Nephron (organoid): ENCODE measurements around the gene SYNE3.

Experiments used
- H3K27ac Mint-ChIP-seq, 3 experiments: 2 replicates each; pipeline ENCODE4 v1.8.0; 2020; ENCODE audit warnings: mixed read lengths in 3 of 3, mild to moderate bottlenecking in 2 of 3, moderate library complexity in 1 of 3
- H3K27me3 Mint-ChIP-seq: 2 replicates; pipeline ENCODE4 v1.8.0; 2021; ENCODE audit warnings: low read depth, mild to moderate bottlenecking, moderate library complexity, mixed read lengths
- H3K36me3 Mint-ChIP-seq: 2 replicates; pipeline ENCODE4 v1.8.0; 2020; ENCODE audit warnings: low read depth, mixed read lengths
- H3K4me1 Mint-ChIP-seq: 2 replicates; pipeline ENCODE4 v1.8.0; 2020; ENCODE audit warnings: mixed read lengths
- H3K4me3 Mint-ChIP-seq, 3 experiments: 2 replicates each; pipeline ENCODE4 v1.8.0; 2020; ENCODE audit warnings: mild to moderate bottlenecking in 3 of 3, mixed read lengths in 3 of 3, moderate library complexity in 2 of 3
- H3K9me3 Mint-ChIP-seq: 2 replicates; pipeline ENCODE4 v1.8.0; 2020; ENCODE audit warnings: mixed read lengths
- CTCF ChIP-seq, 3 experiments: fragments of 200-600 bp; sonication (generic); IDR thresholded peaks; one replicate each; pipeline ENCODE4 v1.5.0; 2021; ENCODE audit warnings: antibody characterized with exemption in 3 of 3; ENCODE audit not compliant: unreplicated experiment in 3 of 3

SYNE3 gene

GRCh38 chr14:95523051-95523814 is 6.8 kb upstream of the SYNE3 start:
- Mint-ChIP-seq H3K4me3 (no peak overlapping the region), H3K36me3 (no peaks in the 10 kb centered on the region), H3K9me3 (no peaks in the 10 kb centered on the region), H3K27me3 (peaks cover 14% of the 10 kb centered on the region), H3K27ac (no peak overlapping the region), H3K4me1 (peaks cover 13% of the 10 kb centered on the region)
- TF ChIP-seq CTCF (IDR thresholded peaks at IDR 0.05; ENCODE audit: unreplicated experiment in 3 of 3), result no peak

DNA sequence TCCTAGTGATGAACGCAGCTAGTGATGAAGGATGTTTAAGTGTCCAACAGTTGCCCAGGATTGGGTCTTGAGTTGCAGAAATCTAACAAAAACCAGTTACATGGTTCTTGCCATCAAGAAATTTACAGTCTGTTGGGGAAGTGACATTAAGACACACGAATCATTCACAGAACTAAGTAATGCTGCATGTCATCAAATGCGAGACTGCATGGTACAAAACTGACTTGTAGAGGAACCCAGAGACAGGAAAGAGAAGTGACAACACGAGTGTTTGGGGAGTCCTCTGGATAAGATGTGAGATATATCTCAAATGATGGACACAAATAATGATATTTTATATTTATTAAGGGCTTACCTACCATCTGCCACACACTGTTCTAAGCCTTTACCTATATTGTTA is 6.1 kb upstream of the SYNE3 start:
- no peak overlapping the region for H3K27ac Mint-ChIP-seq
- no peaks in the 10 kb centered on the region for H3K36me3 Mint-ChIP-seq
- no peaks in the 10 kb centered on the region for H3K9me3 Mint-ChIP-seq
- peaks cover 17% of the 10 kb centered on the region for H3K4me1 Mint-ChIP-seq
- H3K27me3 Mint-ChIP-seq, result peaks cover 20% of the 10 kb centered on the region
- no peak for TF ChIP-seq CTCF (IDR thresholded peaks at IDR 0.05; ENCODE audit: unreplicated experiment in 3 of 3)
- H3K4me3 Mint-ChIP-seq, result no peak overlapping the region

DNA sequence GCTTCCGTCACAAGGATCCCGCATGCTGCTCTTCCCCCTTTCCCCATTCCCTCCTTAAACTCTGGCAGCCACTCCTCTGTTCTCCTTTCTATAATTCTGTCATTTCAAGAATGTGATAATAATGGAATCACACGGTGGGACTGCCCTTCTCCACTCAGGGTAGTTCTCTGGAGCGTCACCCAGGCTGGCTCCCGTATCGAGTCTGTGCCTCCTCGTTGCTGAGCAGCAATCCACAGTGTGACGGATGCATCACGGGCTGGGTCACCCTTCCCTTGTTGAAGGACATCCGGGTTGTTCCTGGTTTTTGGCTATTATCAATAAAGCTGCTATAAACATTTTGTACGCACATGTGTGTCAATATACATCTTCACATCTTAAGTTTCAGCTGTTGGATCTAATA is 5.7 kb upstream of the SYNE3 start:
- Mint-ChIP-seq H3K4me1 (peaks cover 17% of the 10 kb centered on the region), H3K36me3 (no peaks in the 10 kb centered on the region), H3K27ac (no peak overlapping the region), H3K4me3 (no peak overlapping the region), H3K9me3 (no peaks in the 10 kb centered on the region), H3K27me3 (peaks cover 25% of the 10 kb centered on the region)
- TF ChIP-seq CTCF (IDR thresholded peaks at IDR 0.05; ENCODE audit: unreplicated experiment in 3 of 3), result no peak

GRCh38 chr14:95521001-95521400 is 4.6 kb upstream of the SYNE3 start:
- no peak for TF ChIP-seq CTCF (IDR thresholded peaks at IDR 0.05; ENCODE audit: unreplicated experiment in 3 of 3)
- no peaks in the 10 kb centered on the region for H3K36me3 Mint-ChIP-seq
- H3K27ac Mint-ChIP-seq, result no peak overlapping the region
- peaks cover 20% of the 10 kb centered on the region for H3K4me1 Mint-ChIP-seq
- no peaks in the 10 kb centered on the region for H3K9me3 Mint-ChIP-seq
- peaks cover 27% of the 10 kb centered on the region for H3K27me3 Mint-ChIP-seq
- no peak overlapping the region for H3K4me3 Mint-ChIP-seq

- no peak for TF ChIP-seq CTCF (IDR thresholded peaks at IDR 0.05; ENCODE audit: unreplicated experiment in 3 of 3)
- Mint-ChIP-seq H3K36me3 (no peaks in the 10 kb centered on the region), H3K9me3 (no peaks in the 10 kb centered on the region), H3K27ac (no peak overlapping the region), H3K4me3 (no peak overlapping the region), H3K4me1 (peaks cover 26% of the 10 kb centered on the region), H3K27me3 (peaks cover 27% of the 10 kb centered on the region)
These were observed 3.9 kb upstream of the SYNE3 start for GRCh38 chr14:95520346-95520745.

DNA sequence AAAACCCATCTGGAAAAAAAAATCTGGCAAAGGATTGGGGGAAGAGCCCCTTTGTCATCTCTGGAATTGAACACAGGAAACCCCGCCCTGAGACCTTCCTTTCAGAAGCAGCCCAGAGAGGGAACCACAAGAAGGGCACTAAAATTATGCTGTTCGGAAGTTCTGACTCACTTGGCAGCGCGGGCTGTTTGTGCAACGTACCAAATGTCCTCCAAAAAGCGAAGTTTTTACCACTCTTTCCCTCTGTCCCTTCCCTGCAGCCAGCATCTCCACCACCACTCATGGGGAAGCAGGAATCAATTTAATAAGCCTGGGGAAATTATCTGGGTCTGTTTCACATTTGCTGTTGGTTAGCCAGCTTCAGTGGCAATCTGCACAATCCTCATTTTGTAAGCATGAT is 3.2 kb upstream of the SYNE3 start:
- Mint-ChIP-seq H3K4me3 (peak overlapping the region in 1 of 3 experiments; percentile 30), H3K36me3 (no peaks in the 10 kb centered on the region), H3K4me1 (peaks cover 33% of the 10 kb centered on the region), H3K9me3 (no peaks in the 10 kb centered on the region), H3K27ac (peak overlapping the region in 1 of 3 experiments; percentile 60), H3K27me3 (peaks cover 33% of the 10 kb centered on the region)
- no peak for TF ChIP-seq CTCF (IDR thresholded peaks at IDR 0.05; ENCODE audit: unreplicated experiment in 3 of 3)
